SJSA1 (cell line): ENCODE results near the gene TUFM. TPM values are rescaled to one million over a fixed set of nuclear protein-coding genes. Genes with fewer than 3 reads are reported as not detected.
"Not testable (repeated sequence)": the region's sequence is repeated elsewhere in the genome, so short reads cannot be mapped to it uniquely, and the experiment has no call there.

ENCODE experiments used
- DNase-seq, 2 experiments: peaks; one replicate each; pipeline ENCODE4 v3.0.0-alpha.2; 2015 to 2020; ENCODE audit warnings: low spot score in 2 of 2, low read depth in 1 of 2
- H3K27ac ChIP-seq: fragments of 250-450 bp; sonication (Bioruptor Pico); 2 replicates; pipeline ENCODE4 v1.5.1; 2020; ENCODE audit warnings: mild to moderate bottlenecking, moderate library complexity
- H3K27me3 ChIP-seq: fragments of 250-450 bp; sonication (Bioruptor Pico); replicated peaks from 2 replicates; pipeline ENCODE4 v1.5.1; 2020; ENCODE audit warnings: mild to moderate bottlenecking, moderate library complexity
- H3K36me3 ChIP-seq: fragments of 250-450 bp; sonication (Bioruptor Pico); 2 replicates; pipeline ENCODE4 v1.5.1; 2020; ENCODE audit warnings: mild to moderate bottlenecking
- H3K4me1 ChIP-seq: fragments of 250-450 bp; sonication (Bioruptor Pico); replicated peaks from 2 replicates; pipeline ENCODE4 v1.6.1; 2021; ENCODE audit warnings: mild to moderate bottlenecking
- H3K4me3 ChIP-seq: fragments of 250-450 bp; sonication (Bioruptor Pico); 2 replicates; pipeline ENCODE4 v1.5.1; 2020; ENCODE audit warnings: mild to moderate bottlenecking
- H3K9me3 ChIP-seq: fragments of 250-450 bp; sonication (Bioruptor Pico); replicated peaks from 2 replicates; pipeline ENCODE4 v1.5.1; 2020; ENCODE audit warnings: mild to moderate bottlenecking
- total RNA-seq: library from RNA; depleted of rRNA; stranded (reverse); fragments of >200 nt; shearing (Covaris generic); gene quantifications from 2 replicates; pipeline ENCODE4 v1.2.3, GENCODE V29; 2014; rRNA removed

The TUFM gene
- total RNA-seq, 1 experiment from 2014 or later, result 142 TPM

DNA sequence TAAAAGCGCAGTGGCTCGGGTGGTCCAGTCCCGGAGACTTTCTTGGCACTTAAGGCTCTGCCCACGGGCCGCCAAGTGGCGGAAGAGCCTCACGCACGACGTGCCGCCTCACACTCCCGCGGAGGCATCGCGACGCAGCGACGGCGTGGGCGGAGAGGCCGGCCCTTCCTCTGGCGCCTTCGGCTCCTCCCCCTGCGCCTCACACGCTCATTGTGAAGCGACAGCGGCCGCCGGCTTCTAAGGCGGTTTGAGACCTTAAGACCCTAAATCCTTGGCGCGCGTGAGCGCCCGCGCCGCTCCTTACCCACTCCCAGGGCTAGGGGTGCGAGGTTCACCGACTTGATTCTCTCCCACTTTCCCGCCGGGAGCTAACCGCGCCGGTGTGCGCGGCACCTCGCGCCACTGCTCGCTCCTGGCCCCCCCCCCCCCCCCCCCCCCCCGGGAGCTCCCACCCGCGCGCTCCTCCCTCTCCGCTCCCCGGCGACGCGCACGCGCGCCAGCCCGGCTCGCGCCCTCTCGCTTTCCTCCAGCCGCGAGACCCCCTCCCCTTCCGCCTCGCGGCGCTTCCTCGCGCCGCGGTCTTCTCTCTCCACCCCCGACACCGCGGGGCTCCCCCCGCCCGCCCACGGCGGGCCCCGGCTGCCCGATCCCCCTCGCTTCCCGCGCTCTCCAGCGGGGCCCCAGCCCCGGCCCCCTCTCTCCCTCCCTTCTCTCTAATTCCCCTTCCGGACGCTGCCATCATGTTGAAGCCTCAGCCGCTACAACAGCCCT lies 23.4 kb downstream of the TUFM start, which contains the start of gene ATXN2L:
Gene ATXN2L, plus strand, starts transcription at position 480 of the 771 bp plus-strand sequence. Its CDS starts 261 bp downstream, at position 741.
- H3K9me3 ChIP-seq, result no peaks in the 10 kb centered on the region
- peaks cover 8% of the 10 kb centered on the region for H3K4me1 ChIP-seq
- peak within 1 kb of the TSS; percentile 95 for H3K4me3 ChIP-seq
- H3K36me3 ChIP-seq, result peaks cover 56% of the 10 kb centered on the region
- no peaks in the 10 kb centered on the region for H3K27me3 ChIP-seq
- peak; percentile 95 to 98 for DNase-seq
- H3K27ac ChIP-seq, result peak within 1 kb of the TSS; percentile 95

GRCh38 chr16:28821874-28822519 lies 24.2 kb downstream of the TUFM start:
- H3K9me3 ChIP-seq, result no peaks in the 10 kb centered on the region
- H3K27me3 ChIP-seq, result no peaks in the 10 kb centered on the region
- DNase-seq, result no peak
- H3K27ac ChIP-seq, result peak overlapping the region; percentile 95
- peaks cover 8% of the 10 kb centered on the region for H3K4me1 ChIP-seq
- H3K4me3 ChIP-seq, result peak overlapping the region; percentile 95
- peaks cover 49% of the 10 kb centered on the region for H3K36me3 ChIP-seq

DNA sequence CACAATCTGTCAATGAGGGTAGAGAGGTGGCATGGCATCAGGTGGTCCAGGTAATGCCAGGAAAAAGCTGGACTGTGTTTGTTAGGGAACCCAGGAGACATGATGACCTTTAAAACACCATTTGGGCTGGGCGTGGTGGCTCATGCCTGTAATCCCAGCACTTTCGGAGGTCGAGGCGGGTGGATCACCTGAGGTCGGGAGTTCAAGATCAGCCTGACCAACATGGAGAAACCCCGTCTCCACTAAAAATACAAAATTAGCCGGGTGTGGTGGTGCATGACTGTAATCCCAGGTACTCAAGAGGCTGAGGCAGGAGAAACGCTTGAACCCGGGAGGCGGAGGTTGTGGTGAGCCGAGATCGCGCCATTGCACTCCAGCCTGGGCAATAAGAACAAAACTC lies 25.6 kb downstream of the TUFM start:
- H3K4me1 ChIP-seq, H3K27me3 ChIP-seq, H3K4me3 ChIP-seq, H3K9me3 ChIP-seq, DNase-seq, H3K27ac ChIP-seq: not testable (repeated sequence)
- peaks cover 35% of the 10 kb centered on the region for H3K36me3 ChIP-seq

- Histone ChIP-seq H3K36me3 (peaks cover 29% of the 10 kb centered on the region), H3K27ac (no peak overlapping the region), H3K27me3 (no peaks in the 10 kb centered on the region), H3K9me3 (no peaks in the 10 kb centered on the region), H3K4me3 (no peak overlapping the region), H3K4me1 (peaks cover 8% of the 10 kb centered on the region)
- no peak for DNase-seq
Measured at GRCh38 chr16:28820016-28820415, 26.1 kb downstream of the TUFM start.

DNA sequence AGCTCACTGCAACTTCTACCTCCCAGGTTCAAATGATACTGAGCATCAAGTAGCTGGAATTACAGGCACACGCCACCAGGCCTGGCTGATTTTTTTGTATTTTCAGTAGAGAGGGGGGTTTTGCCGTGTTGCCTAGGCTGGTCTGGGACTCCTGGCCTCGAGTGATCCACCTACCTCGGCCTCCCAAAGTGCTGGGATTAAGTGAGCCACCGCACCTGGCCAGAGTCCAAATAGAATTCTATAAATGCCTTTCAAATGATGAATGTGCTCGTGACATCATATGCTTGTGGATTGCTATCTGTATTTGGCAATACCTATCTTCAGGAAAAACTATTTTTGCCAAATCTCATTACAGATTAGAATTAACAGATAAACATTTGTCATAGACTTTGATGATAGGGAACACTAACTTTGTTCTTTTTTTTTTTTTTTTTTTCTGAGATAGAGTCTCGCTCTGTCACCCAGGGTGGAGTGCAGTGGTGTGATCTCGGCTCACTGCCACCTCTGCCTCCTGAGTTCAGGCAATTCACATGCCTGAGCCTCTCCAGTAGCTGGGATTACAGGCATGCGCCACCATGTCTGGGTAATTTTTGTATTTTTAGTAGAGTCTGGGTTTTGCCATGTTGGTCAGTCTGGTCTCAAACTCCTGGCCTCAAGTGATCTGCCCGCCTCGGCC lies 38.6 kb downstream of the TUFM start:
- DNase-seq, H3K36me3 ChIP-seq, H3K4me1 ChIP-seq, H3K9me3 ChIP-seq, H3K27me3 ChIP-seq, H3K4me3 ChIP-seq, H3K27ac ChIP-seq: not testable (repeated sequence)

- H3K4me1 ChIP-seq, DNase-seq, H3K27ac ChIP-seq, H3K4me3 ChIP-seq, H3K36me3 ChIP-seq, H3K27me3 ChIP-seq, H3K9me3 ChIP-seq: not testable (repeated sequence)
Measured at GRCh38 chr16:28802235-28803019, 43.7 kb downstream of the TUFM start.

Other genes with a start within 250 kb of the TUFM start
- not detected in 2 replicates for gene SULT1A2, start 249.3 kb downstream of the TUFM start, total RNA-seq
- 0.79 TPM in 1 of 2 replicates, not detected in the other for gene SULT1A1, start 236.3 kb downstream of the TUFM start, total RNA-seq
- gene NPIPB8, start 208.3 kb downstream of the TUFM start, total RNA-seq, result not detected in 2 replicates
- 53.2 and 76.5 TPM in 2 replicates for gene EIF3C, start 134.9 kb downstream of the TUFM start, total RNA-seq
- 0.61 and 1.4 TPM in 2 replicates for gene NPIPB9, start 94.6 kb downstream of the TUFM start, total RNA-seq
- gene ATXN2L, start 23.3 kb downstream of the TUFM start, total RNA-seq, result 35.0 and 49.8 TPM in 2 replicates
- 22.7 and 26.2 TPM in 2 replicates for gene SH2B1, start 17.5 kb upstream of the TUFM start, total RNA-seq
- 0.53 TPM in 1 of 2 replicates, not detected in the other for gene ATP2A1, start 32.1 kb upstream of the TUFM start, total RNA-seq
- 35.7 and 68.2 TPM in 2 replicates for gene RABEP2, start 78.9 kb upstream of the TUFM start, total RNA-seq
- not detected in 2 replicates for gene CD19, start 85.6 kb upstream of the TUFM start, total RNA-seq
- 27.0 and 29.8 TPM in 2 replicates for gene NFATC2IP, start 104.6 kb upstream of the TUFM start, total RNA-seq
- 43.0 and 65.0 TPM in 2 replicates for gene SPNS1, start 128.4 kb upstream of the TUFM start, total RNA-seq
- gene LAT, start 138.7 kb upstream of the TUFM start, total RNA-seq, result 2.0 TPM in 1 of 2 replicates, not detected in the other